Ovary (tissue), 3 donors: ENCODE data around the gene CRAT.

Source experiments
- EP300 ChIP-seq: sonication (generic); formaldehyde crosslinking; IDR thresholded peaks from one replicate; pipeline ENCODE4 v1.6.1; 2017; ENCODE audit warnings: antibody characterized with exemption
- POLR2A ChIP-seq: fragments of 450-650 bp; IDR thresholded peaks from one replicate; pipeline ENCODE4 v1.6.1; 2017; ENCODE audit warnings: antibody characterized with exemption, mild to moderate bottlenecking, moderate library complexity
- TF ChIP-seq, protein P1 (sequence below), 3 donors: fragments of 450-650 bp in 2 of 3; fragments of 200-600 bp in 1 of 3; IDR thresholded peaks; one replicate each; pipeline versions ENCODE4 v1.5.1 to v1.8.0; 2016 to 2022; ENCODE audit warnings: antibody characterized with exemption in 3 of 3, mild to moderate bottlenecking in 1 of 3
- donor health status: DM: no; HTN: no; CAD: no.

DNA sequence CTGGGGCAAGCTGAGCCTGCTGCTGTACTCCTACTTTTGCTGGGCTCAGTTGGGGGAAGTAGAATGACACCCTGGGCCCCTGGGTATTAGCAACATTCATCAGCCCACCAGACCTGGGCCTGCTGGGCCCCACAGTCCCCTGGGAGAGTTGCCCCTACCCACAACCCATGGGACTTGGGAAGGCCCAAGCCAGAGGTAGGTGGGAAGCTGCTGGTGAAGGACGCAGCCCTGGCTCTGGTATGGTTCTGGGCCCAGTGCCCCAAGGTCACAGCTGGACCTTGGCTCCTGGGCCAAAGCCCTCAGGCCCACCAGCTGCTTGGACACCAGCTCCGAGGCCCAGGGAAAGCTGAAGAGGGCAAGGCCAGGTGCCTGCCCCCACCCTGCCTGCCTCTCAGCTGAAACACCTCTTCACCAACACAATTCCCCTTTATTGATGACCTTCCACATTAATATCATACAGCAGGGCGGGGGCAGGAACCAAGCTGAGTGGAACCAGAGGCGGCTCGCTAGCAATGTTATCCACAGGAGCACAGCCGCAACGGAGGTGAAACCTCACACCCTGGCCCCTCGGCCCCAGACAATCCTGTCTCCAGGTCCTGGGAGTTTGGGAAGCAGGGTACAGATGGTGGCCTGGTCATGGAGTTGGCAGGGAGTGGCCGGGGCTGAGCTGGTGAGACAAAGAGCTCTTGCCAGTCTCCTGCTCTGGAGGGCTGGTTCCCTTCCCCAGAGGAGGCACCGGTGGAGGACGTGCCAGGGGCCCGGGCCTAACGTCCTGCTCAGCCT is 16.0 kb downstream of the CRAT start:
- no peak for TF ChIP-seq POLR2A
- TF ChIP-seq, protein P1, sequence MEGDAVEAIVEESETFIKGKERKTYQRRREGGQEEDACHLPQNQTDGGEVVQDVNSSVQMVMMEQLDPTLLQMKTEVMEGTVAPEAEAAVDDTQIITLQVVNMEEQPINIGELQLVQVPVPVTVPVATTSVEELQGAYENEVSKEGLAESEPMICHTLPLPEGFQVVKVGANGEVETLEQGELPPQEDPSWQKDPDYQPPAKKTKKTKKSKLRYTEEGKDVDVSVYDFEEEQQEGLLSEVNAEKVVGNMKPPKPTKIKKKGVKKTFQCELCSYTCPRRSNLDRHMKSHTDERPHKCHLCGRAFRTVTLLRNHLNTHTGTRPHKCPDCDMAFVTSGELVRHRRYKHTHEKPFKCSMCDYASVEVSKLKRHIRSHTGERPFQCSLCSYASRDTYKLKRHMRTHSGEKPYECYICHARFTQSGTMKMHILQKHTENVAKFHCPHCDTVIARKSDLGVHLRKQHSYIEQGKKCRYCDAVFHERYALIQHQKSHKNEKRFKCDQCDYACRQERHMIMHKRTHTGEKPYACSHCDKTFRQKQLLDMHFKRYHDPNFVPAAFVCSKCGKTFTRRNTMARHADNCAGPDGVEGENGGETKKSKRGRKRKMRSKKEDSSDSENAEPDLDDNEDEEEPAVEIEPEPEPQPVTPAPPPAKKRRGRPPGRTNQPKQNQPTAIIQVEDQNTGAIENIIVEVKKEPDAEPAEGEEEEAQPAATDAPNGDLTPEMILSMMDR (IDR thresholded peaks at IDR 0.05), result no peak
- no peak for TF ChIP-seq EP300
